PC-3 (cell line): ENCODE data around the gene PRRX2. TPM values are rescaled to one million over a fixed set of nuclear protein-coding genes. Genes with fewer than 3 reads are reported as not detected.

Source experiments
- ATAC-seq: fragments of 200-7000 bp; cut with Tn5 transposase; 2 replicates; pipeline ENCODE4 v1.9.1; 2020; ENCODE audit warnings: mild to moderate bottlenecking, moderate library complexity
- BruUV-seq: library from RNA; stranded (reverse); fragments of 400-500 nt; replicated peaks from 2 replicates; lab custom pipeline; 2021; lab: Mats Ljungman, UMichigan
- CTCF ChIA-PET: fragments of 300-600 bp; sonication (Branson Sonifier 250); formaldehyde crosslinking; loops from one replicate; lab custom pipeline; 2022; ENCODE audit warnings: antibody characterized with exemption; lab: Charles Lee
- POLR2A ChIA-PET: fragments of 300-600 bp; sonication (Branson Sonifier 250); formaldehyde crosslinking; loops from one replicate; lab custom pipeline; 2022; ENCODE audit warnings: antibody characterized with exemption; ENCODE audit not compliant: unreplicated experiment; lab: Charles Lee
- DNase-seq: peaks from one replicate; pipeline ENCODE4 v3.0.0-alpha.2; 2015
- H2AFZ ChIP-seq: fragments of 300-600 bp; sonication (generic); 2 replicates; pipeline ENCODE4 v1.6.0; 2016; ENCODE audit warnings: antibody characterized with exemption, low read length
- H3F3A ChIP-seq: fragments of 300-600 bp; sonication (generic); one replicate; pipeline ENCODE4 v1.6.0; 2017; ENCODE audit warnings: antibody characterized with exemption, low read length, control low read depth, mild to moderate bottlenecking; ENCODE audit not compliant: unreplicated experiment
- H3K27ac ChIP-seq: fragments of 300-600 bp; sonication (generic); 2 replicates; pipeline ENCODE4 v1.5.1; 2016; ENCODE audit warnings: mild to moderate bottlenecking, low read length
- H3K27me3 ChIP-seq: fragments of 300-600 bp; sonication (generic); 2 replicates; pipeline ENCODE4 v1.6.1; 2016; ENCODE audit warnings: low read length, mixed read lengths
- H3K36me3 ChIP-seq: fragments of 300-600 bp; sonication (generic); 2 replicates; pipeline ENCODE4 v1.6.1; 2016; ENCODE audit warnings: low read depth, mixed run types, low read length, mixed read lengths
- H3K4me1 ChIP-seq: fragments of 300-600 bp; sonication (generic); 2 replicates; pipeline ENCODE4 v1.5.1; 2016; ENCODE audit warnings: low read length; ENCODE audit not compliant: insufficient read depth
- H3K4me2 ChIP-seq: fragments of 300-600 bp; sonication (generic); 2 replicates; pipeline ENCODE4 v1.6.0; 2016; ENCODE audit warnings: low read length
- H3K4me3 ChIP-seq: fragments of 300-600 bp; sonication (generic); 2 replicates; pipeline ENCODE4 v1.5.1; 2016; ENCODE audit warnings: mild to moderate bottlenecking, low read length, mixed read lengths
- H3K79me2 ChIP-seq: fragments of 300-600 bp; sonication (generic); 2 replicates; pipeline ENCODE4 v1.6.1; 2017; ENCODE audit warnings: low read length, mixed read lengths
- H3K9ac ChIP-seq: fragments of 300-600 bp; sonication (generic); 2 replicates; pipeline ENCODE4 v1.6.0; 2016; ENCODE audit warnings: mild to moderate bottlenecking, low read length
- H3K9me2 ChIP-seq: fragments of 300-600 bp; sonication (generic); replicated peaks from 2 replicates; pipeline ENCODE4 v1.6.1; 2016; ENCODE audit warnings: mixed run types, low read length, mixed read lengths
- H3K9me3 ChIP-seq: fragments of 300-600 bp; sonication (generic); 2 replicates; pipeline ENCODE4 v1.6.1; 2016; ENCODE audit warnings: low read length, mixed read lengths
- H4K20me1 ChIP-seq: fragments of 300-600 bp; sonication (generic); 2 replicates; pipeline ENCODE4 v1.6.1; 2016; ENCODE audit warnings: low read length, mixed read lengths
- EZH2 ChIP-seq: fragments of 300-600 bp; sonication (generic); IDR thresholded peaks from one replicate; pipeline ENCODE4 v1.6.1; 2017; ENCODE audit warnings: antibody characterized with exemption, mild to moderate bottlenecking, low read length; ENCODE audit not compliant: unreplicated experiment
- EZH2phosphoT487 ChIP-seq: fragments of 300-600 bp; sonication (generic); IDR thresholded peaks from 2 replicates; pipeline ENCODE4 v1.6.1; 2018; ENCODE audit warnings: mild to moderate bottlenecking, antibody characterized with exemption, low read length, borderline replicate concordance
- intact Hi-C: fragments of 100-400 bp; cut with micrococcal nuclease; formaldehyde crosslinking; loops from 2 replicates; pipeline ENCODE4 v1.9.0; 2023
- total RNA-seq: library from RNA; depleted of rRNA; stranded (reverse); fragments of >200 nt; gene quantifications from 2 replicates; pipeline ENCODE4 v1.2.3, GENCODE V29; 2014
- TF ChIP-seq, protein P1 (sequence below): fragments of 300-600 bp; sonication (generic); conservative IDR thresholded peaks from 2 replicates; pipeline ENCODE4 v1.5.1; 2017; ENCODE audit warnings: antibody characterized with exemption, low read depth, mild to moderate bottlenecking, low read length

The PRRX2 gene
- total RNA-seq, 1 experiment from 2014 or later = 0.47 TPM

DNA sequence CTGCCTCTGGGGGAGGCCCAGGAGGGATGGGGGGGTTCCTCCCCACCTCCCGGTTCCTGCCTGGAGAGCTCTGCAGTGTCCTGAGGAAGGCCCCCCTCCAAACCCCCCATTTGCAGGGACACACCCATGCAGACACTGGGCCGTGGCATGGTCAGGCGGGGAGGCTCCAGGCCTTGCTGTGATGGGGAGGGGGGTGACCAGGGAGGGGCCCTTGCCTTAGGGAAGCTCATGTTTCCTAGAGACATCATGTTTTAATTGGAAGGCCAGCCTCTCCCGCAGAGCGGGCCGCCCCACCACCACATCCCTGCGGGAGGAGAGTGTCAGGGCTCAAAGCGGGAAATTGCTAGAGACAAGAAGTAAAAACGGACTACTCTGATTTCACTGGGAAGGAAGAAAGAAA, 12.0 kb downstream of the PRRX2 start:
- Histone ChIP-seq H3K9me3 (no peaks in the 10 kb centered on the region), H3K4me2 (no peak overlapping the region), H3K27me3 (peaks cover 8% of the 10 kb centered on the region; the same call in 1 of the 2 replicates), H3K36me3 (no peaks in the 10 kb centered on the region), H3K27ac (no peak overlapping the region), H3K9me2 (no peaks in the 10 kb centered on the region), H3K79me2 (no peaks in the 10 kb centered on the region), H3K4me3 (no peak overlapping the region), H2AFZ (no peak overlapping the region), H3K9ac (no peak overlapping the region), H4K20me1 (no peaks in the 10 kb centered on the region), H3F3A (no peaks in the 10 kb centered on the region), H3K4me1 (no peaks in the 10 kb centered on the region)
- POLR2A ChIA-PET = no interaction called here
- DNase-seq = no peak
- CTCF ChIA-PET = no interaction called here
- TF ChIP-seq EZH2phosphoT487 (no peak), EZH2 (no peak)
- TF ChIP-seq, protein P1, sequence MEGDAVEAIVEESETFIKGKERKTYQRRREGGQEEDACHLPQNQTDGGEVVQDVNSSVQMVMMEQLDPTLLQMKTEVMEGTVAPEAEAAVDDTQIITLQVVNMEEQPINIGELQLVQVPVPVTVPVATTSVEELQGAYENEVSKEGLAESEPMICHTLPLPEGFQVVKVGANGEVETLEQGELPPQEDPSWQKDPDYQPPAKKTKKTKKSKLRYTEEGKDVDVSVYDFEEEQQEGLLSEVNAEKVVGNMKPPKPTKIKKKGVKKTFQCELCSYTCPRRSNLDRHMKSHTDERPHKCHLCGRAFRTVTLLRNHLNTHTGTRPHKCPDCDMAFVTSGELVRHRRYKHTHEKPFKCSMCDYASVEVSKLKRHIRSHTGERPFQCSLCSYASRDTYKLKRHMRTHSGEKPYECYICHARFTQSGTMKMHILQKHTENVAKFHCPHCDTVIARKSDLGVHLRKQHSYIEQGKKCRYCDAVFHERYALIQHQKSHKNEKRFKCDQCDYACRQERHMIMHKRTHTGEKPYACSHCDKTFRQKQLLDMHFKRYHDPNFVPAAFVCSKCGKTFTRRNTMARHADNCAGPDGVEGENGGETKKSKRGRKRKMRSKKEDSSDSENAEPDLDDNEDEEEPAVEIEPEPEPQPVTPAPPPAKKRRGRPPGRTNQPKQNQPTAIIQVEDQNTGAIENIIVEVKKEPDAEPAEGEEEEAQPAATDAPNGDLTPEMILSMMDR = no peak
- BruUV-seq = no TSS peak
- intact Hi-C loops = no loop called here
- ATAC-seq = no peak

DNA sequence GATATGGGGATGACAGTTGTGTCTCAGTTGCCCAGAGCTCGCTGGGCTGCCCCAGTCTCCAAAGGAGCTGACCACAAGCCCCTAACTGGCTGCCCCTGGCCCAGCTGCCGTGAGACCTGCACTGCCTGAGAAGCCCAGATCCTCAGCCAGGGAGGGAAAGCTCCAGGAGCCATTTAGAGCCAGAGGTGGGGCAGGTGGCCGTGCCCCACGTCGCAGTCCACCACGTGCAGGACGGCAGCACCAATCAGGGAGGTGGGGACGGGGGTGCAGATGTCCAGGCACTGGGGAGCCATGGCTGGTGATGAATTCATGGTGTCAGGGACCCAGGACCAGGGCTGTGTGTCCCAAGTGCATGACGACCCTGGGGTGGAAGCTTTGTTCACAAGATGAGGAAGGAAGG, 13.4 kb downstream of the PRRX2 start:
- Histone ChIP-seq H3K9ac (no peak overlapping the region), H3F3A (no peaks in the 10 kb centered on the region), H3K27ac (no peak overlapping the region), H4K20me1 (no peaks in the 10 kb centered on the region), H3K9me3 (no peaks in the 10 kb centered on the region), H3K9me2 (no peaks in the 10 kb centered on the region), H3K4me2 (no peak overlapping the region), H2AFZ (no peak overlapping the region), H3K27me3 (peaks cover 8% of the 10 kb centered on the region; the same call in 1 of the 2 replicates), H3K4me3 (no peak overlapping the region), H3K36me3 (no peaks in the 10 kb centered on the region), H3K4me1 (no peaks in the 10 kb centered on the region), H3K79me2 (no peaks in the 10 kb centered on the region)
- intact Hi-C loops = no loop called here
- no peak for DNase-seq
- POLR2A ChIA-PET = no interaction called here
- ATAC-seq = no peak
- BruUV-seq = no TSS peak
- TF ChIP-seq EZH2phosphoT487 = no peak
- TF ChIP-seq EZH2 = no peak
- TF ChIP-seq, protein P1 = no peak
- CTCF ChIA-PET = no interaction called here

- no peaks in the 10 kb centered on the region for H4K20me1 ChIP-seq
Observed at GRCh38 chr9:129679537-129679936, 14.1 kb downstream of the PRRX2 start.

More at GRCh38 chr9:129679537-129679936, 14.1 kb downstream of the PRRX2 start:
- ChIA-PET POLR2A (no interaction called here), CTCF (interaction anchor here (0.7 kb wide), 1 partner anchor 111 kb away, joined by 3 read pairs; no protein-coding TSS in a partner anchor)
- no peaks in the 10 kb centered on the region for H3K9me2 ChIP-seq
- H3K4me1 ChIP-seq = no peaks in the 10 kb centered on the region
- DNase-seq = no peak
- no peaks in the 10 kb centered on the region for H3K79me2 ChIP-seq
- H3K4me2 ChIP-seq = no peak overlapping the region
- no peak for TF ChIP-seq EZH2
- TF ChIP-seq EZH2phosphoT487 = no peak
- TF ChIP-seq, protein P1 = no peak
- peaks cover 8% of the 10 kb centered on the region; the same call in 1 of the 2 replicates for H3K27me3 ChIP-seq
- no peak for ATAC-seq
- no peaks in the 10 kb centered on the region for H3K9me3 ChIP-seq
- H3K27ac ChIP-seq = no peak overlapping the region
- H3K4me3 ChIP-seq = no peak overlapping the region
- no TSS peak for BruUV-seq
- H3K9ac ChIP-seq = no peak overlapping the region
- H3F3A ChIP-seq = no peaks in the 10 kb centered on the region
- intact Hi-C loops = no loop called here
- no peaks in the 10 kb centered on the region for H3K36me3 ChIP-seq
- H2AFZ ChIP-seq = no peak overlapping the region
